Activated T-cell treated with anti-CD3 and anti-CD28 coated beads for 24 hours (primary cell): ENCODE results near the gene TAS2R19.

ENCODE experiments used
- DNase-seq: peaks from one replicate; pipeline ENCODE4 v3.0.0-alpha.2; 2020; ENCODE audit warnings: low read depth

Gene TAS2R19

DNA sequence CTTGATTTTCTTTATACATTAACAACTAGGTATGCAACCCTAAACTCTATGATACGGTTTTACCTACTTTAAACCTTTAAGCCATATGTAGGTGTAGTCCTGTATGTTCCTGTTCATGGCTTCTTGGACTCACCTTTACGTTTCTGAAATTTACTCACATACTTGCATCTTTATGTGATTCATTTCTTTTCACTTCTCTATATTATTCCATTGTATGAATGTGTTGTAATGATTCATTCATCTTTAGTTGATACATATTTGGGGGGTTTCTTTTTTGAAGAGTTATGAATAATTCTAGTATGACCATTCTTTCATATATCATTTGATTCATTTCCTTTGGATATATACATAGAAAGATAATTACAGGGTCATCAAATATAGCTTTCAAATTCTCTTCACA is 33.3 kb downstream of the TAS2R19 start:
- no peak for DNase-seq

DNA sequence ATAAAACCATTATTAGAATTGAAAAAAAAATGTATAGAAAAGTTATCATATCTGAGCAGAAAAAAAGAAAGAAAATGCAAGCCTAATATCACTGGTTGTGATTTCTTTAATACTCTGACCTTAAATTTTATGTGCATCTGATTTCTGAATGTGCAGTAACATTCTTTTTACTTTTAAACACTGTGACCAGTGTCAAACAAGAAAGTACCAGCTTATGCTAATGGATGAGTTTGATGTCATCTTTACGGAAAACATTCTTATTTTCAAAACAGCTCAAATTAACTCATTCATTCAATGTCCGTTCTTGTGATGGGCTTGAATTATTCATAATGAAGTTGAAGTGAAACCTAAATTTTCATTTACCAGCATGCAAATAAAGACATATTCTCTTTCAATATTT is 35.6 kb downstream of the TAS2R19 start, which contains the start of gene TAS2R50:
TSS of gene TAS2R50 (minus strand) at position 101 of the 400 bp plus-strand sequence. CDS start at position 49, 52 bp downstream.
- no peak for DNase-seq

DNA sequence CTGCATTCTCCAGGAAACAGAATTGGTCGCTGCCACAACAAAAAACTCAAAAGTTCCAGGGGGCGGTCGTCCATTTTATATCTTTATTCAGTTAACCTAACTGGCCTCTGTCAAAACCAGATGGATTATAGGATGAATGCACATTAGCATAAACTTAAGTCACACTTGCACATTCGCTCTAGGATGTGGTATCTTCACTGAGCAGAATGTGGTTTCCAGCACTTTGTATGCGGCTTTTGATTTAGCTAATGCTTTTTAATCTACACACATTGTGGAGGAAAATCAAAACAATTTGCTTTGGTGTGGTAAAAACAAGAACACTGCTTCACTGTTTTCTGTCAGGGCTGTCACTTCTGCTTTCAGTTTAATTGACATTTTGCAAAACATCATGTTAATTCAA is 40.2 kb downstream of the TAS2R19 start:
- peak; percentile 26 for DNase-seq

DNA sequence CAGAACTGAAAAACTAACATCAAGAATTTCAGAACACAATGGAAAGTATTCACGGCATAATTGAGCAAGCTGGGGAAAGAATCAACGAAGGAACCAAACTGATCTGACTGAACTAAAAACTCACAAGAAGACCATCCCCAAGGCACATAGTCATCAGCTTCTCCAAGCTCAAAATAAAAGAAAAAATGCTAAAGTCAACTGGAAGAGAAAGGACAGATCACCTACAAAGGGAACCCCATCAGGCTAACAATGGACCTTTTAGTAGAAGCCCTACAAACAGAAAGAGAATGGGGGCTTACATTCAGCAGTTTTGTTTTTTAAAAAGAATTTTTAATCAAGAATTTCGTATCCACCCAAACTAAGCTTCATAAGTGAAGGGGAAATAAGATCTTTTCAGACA is 47.5 kb downstream of the TAS2R19 start:
- no peak for DNase-seq
